IMR-90 (cell line): ENCODE results near the gene RTL1. TPM values are rescaled to one million over a fixed set of nuclear protein-coding genes. Genes with fewer than 3 reads are reported as not detected.

ENCODE experiments used
- ATAC-seq: fragments of 200-7000 bp; cut with Tn5 transposase; 2 replicates; pipeline ENCODE4 v1.9.1; 2020; ENCODE audit warnings: low read depth, mild to moderate bottlenecking, moderate library complexity
- BruUV-seq: library from RNA; stranded (reverse); fragments of 400-500 nt; replicated peaks from 2 replicates; lab custom pipeline; 2021; lab: Mats Ljungman, UMichigan
- CTCF ChIA-PET: fragments of 300-600 bp; formaldehyde crosslinking; extraction: SDS; loops from one replicate; lab custom pipeline; 2021; ENCODE audit warnings: antibody characterized with exemption; lab: Yijun Ruan, JAX
- POLR2A ChIA-PET: fragments of 300-600 bp; sonication (Branson Sonifier 250); formaldehyde crosslinking; loops from one replicate; lab custom pipeline; 2022; ENCODE audit warnings: antibody characterized with exemption; ENCODE audit not compliant: unreplicated experiment; lab: Charles Lee
- DNase-seq: peaks from one replicate; pipeline ENCODE4 v3.0.0; 2013
- H2AFZ ChIP-seq: replicated peaks from 2 replicates; pipeline ENCODE3; 2013; ENCODE audit warnings: low read length, mild to moderate bottlenecking; ENCODE audit not compliant: poor library complexity
- H2AK5ac ChIP-seq: 2 replicates; pipeline ENCODE4 v1.6.1; 2013; ENCODE audit warnings: low read depth, low read length, inconsistent platforms
- H2AK9ac ChIP-seq: replicated peaks from 2 replicates; pipeline ENCODE3; 2013; ENCODE audit warnings: mild to moderate bottlenecking, low read depth, low read length, moderate library complexity; ENCODE audit not compliant: poor library complexity
- H2BK120ac ChIP-seq: 2 replicates; pipeline ENCODE4 v1.6.1; 2013; ENCODE audit warnings: low read depth, low read length, inconsistent platforms
- H2BK15ac ChIP-seq: 3 replicates; pipeline ENCODE4 v1.6.1; 2013; ENCODE audit warnings: low read depth, low read length, inconsistent platforms
- H2BK20ac ChIP-seq: 2 replicates; pipeline ENCODE4 v1.6.1; 2013; ENCODE audit warnings: low read depth, mild to moderate bottlenecking, inconsistent platforms, low read length, moderate library complexity
- H2BK5ac ChIP-seq: 2 replicates; pipeline ENCODE4 v1.6.1; 2013; ENCODE audit warnings: mild to moderate bottlenecking, low read depth, low read length, inconsistent platforms; ENCODE audit not compliant: poor library complexity, severe bottlenecking
- H3K14ac ChIP-seq: replicated peaks from 2 replicates; pipeline ENCODE4 v1.6.1; 2013; ENCODE audit warnings: low read depth, low read length, inconsistent platforms
- H3K18ac ChIP-seq: 2 replicates; pipeline ENCODE4 v1.6.1; 2013; ENCODE audit warnings: low read depth, low read length, control low read depth
- H3K23ac ChIP-seq: 2 replicates; pipeline ENCODE4 v1.6.1; 2013; ENCODE audit warnings: low read depth, low read length, inconsistent platforms
- H3K27ac ChIP-seq: 2 replicates; pipeline ENCODE4 v1.5.1; 2013; ENCODE audit warnings: mild to moderate bottlenecking, control low read depth, low read length; ENCODE audit not compliant: insufficient read depth
- H3K27me3 ChIP-seq: 2 replicates; pipeline ENCODE4 v1.6.1; 2013; ENCODE audit warnings: low read length; ENCODE audit not compliant: control insufficient read depth, insufficient read depth
- H3K36me3 ChIP-seq: 2 replicates; pipeline ENCODE4 v1.6.1; 2013; ENCODE audit warnings: low read length, mixed read lengths; ENCODE audit not compliant: control insufficient read depth, insufficient read depth
- H3K4ac ChIP-seq: 2 replicates; pipeline ENCODE4 v1.6.1; 2013; ENCODE audit warnings: low read depth, low read length, inconsistent platforms
- H3K4me1 ChIP-seq: 2 replicates; pipeline ENCODE4 v1.6.1; 2013; ENCODE audit warnings: low read length, mixed read lengths; ENCODE audit not compliant: control insufficient read depth, insufficient read depth
- H3K4me2 ChIP-seq: 2 replicates; pipeline ENCODE4 v1.6.1; 2013; ENCODE audit warnings: low read depth, mild to moderate bottlenecking, control low read depth, low read length, moderate library complexity
- H3K4me3 ChIP-seq: 2 replicates; pipeline ENCODE4 v1.5.1; 2013; ENCODE audit warnings: low read depth, mild to moderate bottlenecking, control low read depth, low read length, moderate library complexity; ENCODE audit not compliant: insufficient read depth
- H3K56ac ChIP-seq: 2 replicates; pipeline ENCODE4 v1.6.1; 2013; ENCODE audit warnings: low read length, inconsistent platforms; ENCODE audit not compliant: insufficient read depth; ENCODE audit errors: extremely low read depth
- H3K79me1 ChIP-seq, 2 experiments: 2 replicates each; pipeline ENCODE4 v1.6.1; 2013; ENCODE audit warnings: low read length in 2 of 2, inconsistent platforms in 1 of 2, low read depth in 1 of 2
- H3K9ac ChIP-seq: 2 replicates; pipeline ENCODE4 v1.6.1; 2013; ENCODE audit warnings: low read depth, low read length, control low read depth
- H3K9me1 ChIP-seq: 2 replicates; pipeline ENCODE4 v1.6.1; 2013; ENCODE audit warnings: low read length, inconsistent platforms; ENCODE audit not compliant: insufficient read depth
- H3K9me3 ChIP-seq: 2 replicates; pipeline ENCODE4 v1.6.1; 2013; ENCODE audit warnings: low read length; ENCODE audit not compliant: control insufficient read depth, insufficient read depth
- H4K20me1 ChIP-seq: 2 replicates; pipeline ENCODE4 v1.6.1; 2013; ENCODE audit warnings: low read length, inconsistent platforms; ENCODE audit not compliant: insufficient read depth
- H4K5ac ChIP-seq: 2 replicates; pipeline ENCODE4 v1.6.1; 2013; ENCODE audit warnings: mild to moderate bottlenecking, low read depth, low read length, control low read depth
- H4K8ac ChIP-seq, 2 experiments: 2 replicates each; pipeline ENCODE4 v1.6.1; 2013; ENCODE audit warnings: low read depth in 2 of 2, low read length in 2 of 2, control low read depth in 1 of 2, inconsistent platforms in 1 of 2
- H4K91ac ChIP-seq: 2 replicates; pipeline ENCODE4 v1.6.1; 2013; ENCODE audit warnings: low read depth, low read length, inconsistent platforms; ENCODE audit not compliant: insufficient read depth
- CEBPB ChIP-seq: IDR thresholded peaks from 2 replicates; pipeline ENCODE4 v1.6.1; 2012; ENCODE audit warnings: low read depth, low read length, improper control_type of control experiment
- FOS ChIP-seq: fragments of 150-350 bp; IDR thresholded peaks from 2 replicates; pipeline ENCODE4 v1.6.1; 2016; ENCODE audit warnings: low read depth, low read length
- POLR2A ChIP-seq: IDR thresholded peaks from 2 replicates; pipeline ENCODE4 v1.6.1; 2012; ENCODE audit warnings: mild to moderate bottlenecking, low read depth, low read length
- RAD21 ChIP-seq: IDR thresholded peaks from 2 replicates; pipeline ENCODE4 v1.6.1; 2012; ENCODE audit warnings: low read length, improper control_type of control experiment
- WGBS, 2 experiments: methylation state at CpG; one replicate each; pipeline versions ENCODE4 v1.1.5 to v1.1.7; 2013; ENCODE audit warnings: missing lambda C conversion rate in 2 of 2; ENCODE audit not compliant: insufficient read length in 1 of 2; ENCODE audit errors: extremely low coverage in 2 of 2; 5-methylcytosine and 5-hydroxymethylcytosine counted together
- dilution Hi-C: fragments of 300-500 bp; cut with HindIII; formaldehyde crosslinking; loops from one replicate; pipeline ENCODE4 v1.14.3; 2018; ENCODE audit warnings: low sequenced_read_pairs; ENCODE audit not compliant: unreplicated experiment
- in situ Hi-C: fragments of 300-500 bp; cut with MboI; formaldehyde crosslinking; loops from 3 replicates; pipeline ENCODE4 v1.14.3; 2019; ENCODE audit warnings: low sequenced_read_pairs, inconsistent platforms, mixed read lengths
- intact Hi-C: fragments of 100-400 bp; cut with micrococcal nuclease; formaldehyde crosslinking; loops from 2 replicates; pipeline ENCODE4 v1.10.0; 2022
- polyA plus RNA-seq, 3 experiments: library from polyadenylated mRNA; depleted of rRNA; stranded (reverse); fragments of >200 nt; gene quantifications; 2 replicates each; pipeline ENCODE4 v1.2.3, GENCODE V29; 2012; ENCODE audit warnings: low replicate concordance in 1 of 3
- total RNA-seq: library from RNA; depleted of rRNA; stranded (reverse); fragments of >200 nt; gene quantifications from 2 replicates; pipeline ENCODE4 v1.2.3, GENCODE V29; 2012

RTL1 gene
- total and polyA plus RNA-seq, 2 of the 4 experiments (the other 2 are of a cell fraction) = not detected

- H2AK5ac ChIP-seq = no peak overlapping the region
- H3K27ac ChIP-seq = no peak overlapping the region
- TF ChIP-seq CEBPB (no peak), POLR2A (no peak), RAD21 (no peak), FOS (no peak)
- H3K36me3 ChIP-seq = peaks cover 53% of the 10 kb centered on the region
- no peak overlapping the region for H2BK120ac ChIP-seq
- ChIA-PET CTCF (no interaction called here), POLR2A (no interaction called here)
- no peak overlapping the region for H3K4ac ChIP-seq
- H3K9me1 ChIP-seq = peaks cover 8% of the 10 kb centered on the region; the same call in 1 of the 2 replicates
- H3K79me1 ChIP-seq = peaks cover 3 to 59% of the 10 kb centered on the region in 2 experiments; a peak in 3 of 4 replicates
- WGBS, 2 experiments = 83% methylated on average over 1 of the region's 8 CpGs; no CpG with 5 or more reads in 1 of the 2 experiments
- in situ Hi-C loops (loop anchor here (10.0 kb wide), 1 partner anchor 462 kb away; no protein-coding TSS in a partner anchor), intact Hi-C loops (no loop called here), dilution Hi-C loops (no loop called here)
- no peak overlapping the region for H2AK9ac ChIP-seq
- H2BK5ac ChIP-seq = no peak overlapping the region
- H3K14ac ChIP-seq = no peak overlapping the region
- H3K56ac ChIP-seq = no peak overlapping the region
- no peak overlapping the region for H3K23ac ChIP-seq
- H4K5ac ChIP-seq = no peak overlapping the region
- no peak overlapping the region for H2AFZ ChIP-seq
- DNase-seq (no peak), ATAC-seq (no peak)
- no peak overlapping the region for H3K9ac ChIP-seq
- peaks cover 98% of the 10 kb centered on the region for H4K20me1 ChIP-seq
- no peaks in the 10 kb centered on the region for H3K9me3 ChIP-seq
- BruUV-seq = no TSS peak
- H3K18ac ChIP-seq = no peak overlapping the region
- H2BK15ac ChIP-seq = no peak overlapping the region
- peaks cover 16% of the 10 kb centered on the region for H3K4me1 ChIP-seq
- H4K8ac ChIP-seq = no peak overlapping the region
- H4K91ac ChIP-seq = no peak overlapping the region
- H3K4me2 ChIP-seq = no peak overlapping the region
- no peak overlapping the region for H2BK20ac ChIP-seq
- H3K4me3 ChIP-seq = no peak overlapping the region
- H3K27me3 ChIP-seq = no peaks in the 10 kb centered on the region
Observed at GRCh38 chr14:100846309-100846859, 57.1 kb downstream of the RTL1 start.
